Kidney (tissue), 14 donors: Measurements from ENCODE around the gene DISC1. TPM values are rescaled to one million over a fixed set of nuclear protein-coding genes. Genes with fewer than 3 reads are reported as not detected.

ENCODE experiments used
- DNase-seq, 5 donors: peaks; one replicate each; pipeline ENCODE4 v3.0.0-alpha.2; 2013 to 2020
- FAIRE-seq: peaks from 2 replicates; lab custom pipeline; 2012; peaks lifted over from hg19 to GRCh38; lab: Jason Lieb, UNC
- H3K27ac ChIP-seq, 2 donors: one replicate each; pipeline ENCODE4 v1.7.0; 2013; ENCODE audit warnings: low read depth in 2 of 2, low read length in 2 of 2, inconsistent platforms in 1 of 2
- H3K27me3 ChIP-seq: one replicate; pipeline ENCODE4 v1.7.1; 2013; ENCODE audit warnings: low read length, inconsistent platforms; ENCODE audit not compliant: control insufficient read depth, insufficient read depth
- H3K36me3 ChIP-seq, 3 donors: one replicate each; pipeline versions ENCODE4 v1.7.0 to v1.7.1; 2013; ENCODE audit warnings: low read length in 3 of 3, control low read depth in 1 of 3, inconsistent platforms in 1 of 3; ENCODE audit not compliant: insufficient read depth in 3 of 3, control insufficient read depth in 2 of 3
- H3K4me1 ChIP-seq, 3 donors: one replicate each; pipeline versions ENCODE4 v1.7.0 to v1.7.1; 2013; ENCODE audit warnings: low read length in 3 of 3, inconsistent platforms in 1 of 3, low read depth in 1 of 3; ENCODE audit not compliant: control insufficient read depth in 2 of 3, insufficient read depth in 2 of 3
- H3K4me3 ChIP-seq, 3 donors: one replicate each; pipeline versions ENCODE4 v1.7.0 to v1.8.1; 2013; ENCODE audit warnings: low read length in 3 of 3, control low read depth in 1 of 3, inconsistent platforms in 1 of 3
- H3K9ac ChIP-seq, 3 donors: one replicate each; pipeline versions ENCODE4 v1.7.0 to v1.7.1; 2013; ENCODE audit warnings: low read length in 3 of 3, control low read depth in 1 of 3, inconsistent platforms in 1 of 3
- H3K9me3 ChIP-seq, 3 donors: one replicate each; pipeline versions ENCODE4 v1.7.0 to v1.7.1; 2013; ENCODE audit warnings: low read length in 3 of 3, control low read depth in 1 of 3, inconsistent platforms in 1 of 3; ENCODE audit not compliant: control insufficient read depth in 2 of 3, insufficient read depth in 1 of 3
- intact Hi-C: fragments of 100-400 bp; cut with DNase I; formaldehyde crosslinking; loops from one replicate; pipeline ENCODE4 v1.11.1; 2022
- polyA plus RNA-seq: library from polyadenylated mRNA; stranded (reverse); fragments of 350-450 nt; fragmentation: Illumina TruSeq; extraction: RNeasy Lipid Tissue Mini Kit (QIAGEN cat#74804); gene quantifications from one replicate; pipeline ENCODE4 v1.2.3, GENCODE V29; 2014; ENCODE audit warnings: low read depth, low replicate concordance; ENCODE audit not compliant: insufficient read depth
- total RNA-seq: library from RNA; stranded (reverse); fragmentation: NEBNext Ultra II Directional; extraction: Animal tissue kit (Norgen Biotek cat#: 25700); gene quantifications from one replicate; pipeline ENCODE4 v1.2.1, GENCODE V29; 2021
- TF ChIP-seq, protein P1 (sequence below): IDR thresholded peaks from 3 replicates; pipeline ENCODE4 v1.5.1; 2012; ENCODE audit warnings: mild to moderate bottlenecking, moderate library complexity, borderline replicate concordance; ENCODE audit not compliant: insufficient read depth; ENCODE audit errors: extremely low read depth
- donor health status: control.
- donor health status: control.
- donor health status: control.
- donor health status: control.
- donor health status: control.
- donor health status: DM: yes; HTN: yes; CAD: no.
- donor health status: Normal renal cell carcinoma (clear cell type).

The DISC1 gene
- total and polyA plus RNA-seq, 2 donors from 2014 or later: 0.80 to 15.9 TPM

DNA sequence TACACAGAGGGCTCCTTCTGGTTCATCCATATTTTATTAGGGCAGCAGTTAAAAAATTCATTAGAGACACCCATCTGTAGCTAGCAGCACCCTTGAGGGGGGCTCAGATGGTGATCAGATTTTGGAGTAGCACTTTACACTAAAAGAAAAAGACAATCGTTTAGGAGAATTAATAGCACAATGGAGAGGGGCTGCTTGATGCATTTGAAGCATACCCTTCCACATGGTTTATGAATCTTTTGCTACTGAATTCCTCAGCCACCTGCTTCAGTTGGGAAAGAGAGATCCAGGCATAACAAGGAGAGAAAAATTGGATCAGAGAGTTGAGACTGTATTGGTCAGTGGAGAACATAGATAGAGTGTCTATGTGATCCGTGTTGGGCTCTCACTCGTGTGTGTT is 54.4 kb downstream of the DISC1 start:
- TF ChIP-seq, protein P1, sequence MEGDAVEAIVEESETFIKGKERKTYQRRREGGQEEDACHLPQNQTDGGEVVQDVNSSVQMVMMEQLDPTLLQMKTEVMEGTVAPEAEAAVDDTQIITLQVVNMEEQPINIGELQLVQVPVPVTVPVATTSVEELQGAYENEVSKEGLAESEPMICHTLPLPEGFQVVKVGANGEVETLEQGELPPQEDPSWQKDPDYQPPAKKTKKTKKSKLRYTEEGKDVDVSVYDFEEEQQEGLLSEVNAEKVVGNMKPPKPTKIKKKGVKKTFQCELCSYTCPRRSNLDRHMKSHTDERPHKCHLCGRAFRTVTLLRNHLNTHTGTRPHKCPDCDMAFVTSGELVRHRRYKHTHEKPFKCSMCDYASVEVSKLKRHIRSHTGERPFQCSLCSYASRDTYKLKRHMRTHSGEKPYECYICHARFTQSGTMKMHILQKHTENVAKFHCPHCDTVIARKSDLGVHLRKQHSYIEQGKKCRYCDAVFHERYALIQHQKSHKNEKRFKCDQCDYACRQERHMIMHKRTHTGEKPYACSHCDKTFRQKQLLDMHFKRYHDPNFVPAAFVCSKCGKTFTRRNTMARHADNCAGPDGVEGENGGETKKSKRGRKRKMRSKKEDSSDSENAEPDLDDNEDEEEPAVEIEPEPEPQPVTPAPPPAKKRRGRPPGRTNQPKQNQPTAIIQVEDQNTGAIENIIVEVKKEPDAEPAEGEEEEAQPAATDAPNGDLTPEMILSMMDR: no peak

DNA sequence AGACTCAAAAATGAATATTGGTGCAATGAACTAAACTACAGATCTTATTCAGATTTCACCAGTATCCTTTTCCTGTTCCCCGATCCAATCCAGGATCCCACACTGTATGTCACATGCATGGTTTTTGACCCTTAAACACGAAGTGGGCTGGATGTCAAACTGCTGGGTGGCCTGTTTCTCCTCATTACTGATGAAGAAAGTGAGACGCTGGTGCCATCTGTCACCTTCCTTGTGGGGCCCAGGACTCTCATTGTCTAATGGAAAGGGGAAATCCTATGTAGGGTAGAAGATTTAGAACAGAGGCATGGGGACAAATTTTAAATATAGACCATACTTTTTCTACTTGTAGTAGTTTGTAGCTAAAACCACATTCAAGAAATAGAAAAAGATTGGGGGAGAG is 56.2 kb downstream of the DISC1 start:
- TF ChIP-seq, protein P1: no peak
- H3K9me3 ChIP-seq: no peaks in the 10 kb centered on the region
- no peak for FAIRE-seq
- no peaks in the 10 kb centered on the region for H3K4me1 ChIP-seq
- H3K27me3 ChIP-seq: no peaks in the 10 kb centered on the region
- H3K27ac ChIP-seq: no peak overlapping the region
- DNase-seq: no peak
- H3K4me3 ChIP-seq: no peak overlapping the region
- intact Hi-C loops: no loop called here
- H3K36me3 ChIP-seq: no peaks in the 10 kb centered on the region
- H3K9ac ChIP-seq: no peak overlapping the region

More for the DNA sequence above, 54.4 kb downstream of the DISC1 start:
- Histone ChIP-seq H3K36me3 (no peaks in the 10 kb centered on the region), H3K27ac (no peak overlapping the region), H3K4me3 (no peak overlapping the region), H3K9me3 (no peaks in the 10 kb centered on the region), H3K27me3 (no peaks in the 10 kb centered on the region), H3K4me1 (no peaks in the 10 kb centered on the region), H3K9ac (no peak overlapping the region)
- DNase-seq: no peak
- no peak for FAIRE-seq
- intact Hi-C loops: no loop called here

DNA sequence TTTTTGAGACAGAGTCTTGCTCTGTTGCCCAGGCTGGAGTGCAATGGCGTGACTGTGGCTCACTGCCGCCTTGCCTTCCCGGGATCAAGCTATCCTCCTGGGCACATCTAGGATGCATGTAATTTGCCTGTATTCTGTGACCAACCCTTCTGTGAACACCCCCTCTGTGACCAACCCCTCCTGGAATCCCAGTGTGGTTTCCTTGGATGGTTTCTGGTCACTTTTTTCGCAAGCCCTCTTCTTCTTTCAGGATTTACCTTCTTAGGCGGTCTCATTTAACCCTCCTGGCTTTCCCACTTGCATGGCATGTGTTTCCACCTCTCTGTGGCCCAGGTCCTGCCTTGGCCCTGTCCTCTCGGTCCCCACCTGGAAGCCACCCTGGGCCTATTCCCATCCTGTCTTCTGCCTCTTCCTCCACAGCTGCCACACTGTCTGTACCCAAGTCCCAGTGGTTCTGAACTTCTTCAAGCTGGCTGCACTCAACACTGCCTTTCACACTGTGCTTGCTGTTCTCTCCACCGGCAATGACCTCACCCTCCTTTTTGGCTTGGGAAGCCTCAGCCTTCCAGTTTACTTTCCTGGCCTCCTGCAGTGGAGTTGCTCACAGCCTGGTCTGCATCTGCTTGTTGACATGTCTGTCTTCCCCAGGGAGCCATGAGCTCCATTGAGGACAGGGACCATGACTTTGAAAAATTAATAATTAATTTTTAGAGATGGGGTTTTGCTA is 57.0 kb downstream of the DISC1 start:
- TF ChIP-seq, protein P1: no peak
- no peak overlapping the region for H3K27ac ChIP-seq

More for the DNA sequence above, 57.0 kb downstream of the DISC1 start:
- Histone ChIP-seq H3K4me1 (no peaks in the 10 kb centered on the region), H3K9me3 (no peaks in the 10 kb centered on the region), H3K36me3 (no peaks in the 10 kb centered on the region), H3K27me3 (no peaks in the 10 kb centered on the region), H3K4me3 (no peak overlapping the region), H3K9ac (no peak overlapping the region)
- FAIRE-seq (no peak), DNase-seq (no peak)
- intact Hi-C loops: no loop called here
